AG10803 (cell line): ENCODE results near the gene SLN.

Experiments used
- DNase-seq: peaks from one replicate; pipeline ENCODE4 v3.0.0; 2010; ENCODE audit warnings: low read depth
- H3K4me3 ChIP-seq: 2 replicates; pipeline ENCODE4 v1.5.1; 2011; ENCODE audit warnings: mild to moderate bottlenecking, low read length, control low read depth
- TF ChIP-seq, protein P1 (sequence below): conservative IDR thresholded peaks from 2 replicates; pipeline ENCODE4 v1.5.1; 2011; ENCODE audit warnings: mild to moderate bottlenecking, low read length, control low read depth, inconsistent platforms

Gene SLN

DNA sequence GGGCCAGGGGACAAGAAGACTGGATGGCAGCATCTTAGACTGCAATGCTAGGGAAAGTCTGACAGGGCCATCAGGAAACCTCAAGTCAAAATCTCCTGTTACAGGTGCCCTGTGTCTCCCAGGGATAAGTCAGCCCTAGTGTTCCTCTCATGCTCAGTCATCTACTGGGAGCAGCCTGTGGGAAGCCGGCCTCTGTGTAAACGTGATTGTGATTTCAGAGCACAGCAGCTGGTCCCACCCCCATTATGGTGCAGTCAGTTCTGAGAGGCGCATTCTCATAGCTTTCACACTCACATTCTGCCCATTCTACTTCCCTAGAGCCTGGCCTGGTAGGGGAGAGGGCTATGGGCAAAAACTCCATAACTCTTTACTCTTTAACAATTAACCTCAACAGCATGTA, 7.2 kb upstream of the SLN start:
- no peak for DNase-seq
- H3K4me3 ChIP-seq: no peak overlapping the region
- TF ChIP-seq, protein P1, sequence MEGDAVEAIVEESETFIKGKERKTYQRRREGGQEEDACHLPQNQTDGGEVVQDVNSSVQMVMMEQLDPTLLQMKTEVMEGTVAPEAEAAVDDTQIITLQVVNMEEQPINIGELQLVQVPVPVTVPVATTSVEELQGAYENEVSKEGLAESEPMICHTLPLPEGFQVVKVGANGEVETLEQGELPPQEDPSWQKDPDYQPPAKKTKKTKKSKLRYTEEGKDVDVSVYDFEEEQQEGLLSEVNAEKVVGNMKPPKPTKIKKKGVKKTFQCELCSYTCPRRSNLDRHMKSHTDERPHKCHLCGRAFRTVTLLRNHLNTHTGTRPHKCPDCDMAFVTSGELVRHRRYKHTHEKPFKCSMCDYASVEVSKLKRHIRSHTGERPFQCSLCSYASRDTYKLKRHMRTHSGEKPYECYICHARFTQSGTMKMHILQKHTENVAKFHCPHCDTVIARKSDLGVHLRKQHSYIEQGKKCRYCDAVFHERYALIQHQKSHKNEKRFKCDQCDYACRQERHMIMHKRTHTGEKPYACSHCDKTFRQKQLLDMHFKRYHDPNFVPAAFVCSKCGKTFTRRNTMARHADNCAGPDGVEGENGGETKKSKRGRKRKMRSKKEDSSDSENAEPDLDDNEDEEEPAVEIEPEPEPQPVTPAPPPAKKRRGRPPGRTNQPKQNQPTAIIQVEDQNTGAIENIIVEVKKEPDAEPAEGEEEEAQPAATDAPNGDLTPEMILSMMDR: no peak

GRCh38 chr11:107716884-107717532, 5.2 kb upstream of the SLN start:
- no peak overlapping the region for H3K4me3 ChIP-seq
- peak; percentile 9 for DNase-seq
- TF ChIP-seq, protein P1: no peak

DNA sequence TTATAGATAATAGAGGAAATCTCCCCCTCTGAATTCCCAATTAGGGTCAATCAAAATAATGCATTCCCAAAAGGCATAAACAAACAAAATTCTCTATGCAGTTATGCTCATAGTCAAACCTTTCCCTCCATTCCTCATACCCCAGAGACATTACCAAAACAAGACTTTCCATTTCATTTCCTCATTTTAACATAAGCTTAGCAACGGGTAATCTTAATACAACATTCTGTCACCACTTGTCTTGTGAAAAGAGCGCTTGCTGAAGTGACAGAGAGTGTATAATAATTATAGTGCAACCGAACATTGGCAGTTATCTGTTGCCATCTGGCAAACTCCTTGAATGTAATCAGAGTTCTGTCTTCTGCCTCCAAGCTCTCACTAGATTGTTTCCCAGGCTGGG, 1.2 kb upstream of the SLN start:
- TF ChIP-seq, protein P1: no peak
- H3K4me3 ChIP-seq: no peak overlapping the region
- DNase-seq: no peak

- TF ChIP-seq, protein P1: no peak
- DNase-seq: no peak
- H3K4me3 ChIP-seq: no peak overlapping the region
Observed at GRCh38 chr11:107710301-107710700, 1.6 kb downstream of the SLN start.

- TF ChIP-seq, protein P1: no peak
- H3K4me3 ChIP-seq: no peak overlapping the region
- no peak for DNase-seq
Observed at GRCh38 chr11:107708792-107709191, 3.1 kb downstream of the SLN start.

DNA sequence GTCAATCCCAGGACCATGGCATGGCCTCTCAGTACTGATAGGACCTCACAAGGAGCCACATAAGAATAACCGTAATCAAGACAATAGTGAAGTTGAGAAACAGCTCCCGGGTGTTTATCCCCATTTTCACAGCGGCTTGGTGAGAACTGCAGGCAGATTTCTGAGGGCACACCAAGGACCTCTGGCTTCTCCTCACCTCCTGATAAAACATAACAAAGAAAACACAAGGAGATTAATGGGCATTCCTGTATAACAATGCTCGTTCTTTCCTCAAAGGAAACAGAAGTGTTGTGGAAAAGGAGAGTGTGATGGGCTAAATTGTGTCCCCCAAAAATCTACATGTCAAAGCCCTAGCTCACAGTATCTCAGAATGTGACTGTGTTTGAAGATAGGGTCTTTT, 4.0 kb downstream of the SLN start:
- TF ChIP-seq, protein P1: no peak
- no peak for DNase-seq

DNA sequence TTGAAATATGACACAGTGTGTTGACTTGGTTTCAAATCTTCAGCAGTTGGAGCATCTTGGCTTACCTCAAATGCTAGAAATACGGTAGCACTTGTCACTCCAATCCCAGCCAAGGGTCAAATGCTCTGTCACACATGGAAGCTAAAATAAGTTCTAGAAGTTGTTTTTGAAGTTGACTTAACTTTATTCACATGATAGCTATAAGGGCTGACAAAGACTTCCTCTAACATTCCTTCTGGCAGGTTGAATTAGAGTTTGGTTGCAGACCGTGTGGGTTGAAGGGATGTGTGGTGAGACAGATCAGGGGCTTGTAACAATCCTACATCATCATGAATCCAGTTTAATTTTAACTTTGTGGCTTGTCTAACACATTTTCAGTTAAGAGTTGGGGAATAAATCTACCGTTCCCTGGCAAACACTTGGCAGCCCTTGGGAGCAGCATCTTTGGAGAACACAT, 4.6 kb downstream of the SLN start:
- TF ChIP-seq, protein P1: no peak
- no peak overlapping the region for H3K4me3 ChIP-seq
- DNase-seq: no peak

More for the DNA sequence above, 4.0 kb downstream of the SLN start:
- H3K4me3 ChIP-seq: no peak overlapping the region
